HUES64 (cell line): ENCODE data around the gene ARHGEF12.

Experiments
- H3K27ac ChIP-seq: 2 replicates; pipeline ENCODE4 v1.7.0; 2013; ENCODE audit warnings: low read depth, low read length, inconsistent platforms
- H3K27me3 ChIP-seq: 2 replicates; pipeline ENCODE4 v1.6.1; 2013; ENCODE audit warnings: mild to moderate bottlenecking, low read length; ENCODE audit not compliant: insufficient read depth
- H3K36me3 ChIP-seq: 2 replicates; pipeline ENCODE4 v1.6.1; 2013; ENCODE audit warnings: mild to moderate bottlenecking, low read length; ENCODE audit not compliant: insufficient read depth
- H3K4me1 ChIP-seq: 2 replicates; pipeline ENCODE4 v1.6.1; 2013; ENCODE audit warnings: mild to moderate bottlenecking, low read length, moderate library complexity; ENCODE audit not compliant: insufficient read depth
- H3K4me3 ChIP-seq: 2 replicates; pipeline ENCODE4 v1.5.1; 2013; ENCODE audit warnings: mild to moderate bottlenecking, low read length, moderate library complexity
- H3K9ac ChIP-seq: 2 replicates; pipeline ENCODE4 v1.6.1; 2013; ENCODE audit warnings: mild to moderate bottlenecking, low read depth, low read length
- H3K9me3 ChIP-seq: 2 replicates; pipeline ENCODE4 v1.6.1; 2013; ENCODE audit warnings: low read depth, low read length; ENCODE audit not compliant: insufficient read depth
- WGBS: fragments of 150-250, 120-280 bp; methylation state at CpG from one replicate; pipeline ENCODE4 v1.1.7; 2013; ENCODE audit warnings: missing lambda C conversion rate; 5-methylcytosine and 5-hydroxymethylcytosine counted together

ARHGEF12 gene

DNA sequence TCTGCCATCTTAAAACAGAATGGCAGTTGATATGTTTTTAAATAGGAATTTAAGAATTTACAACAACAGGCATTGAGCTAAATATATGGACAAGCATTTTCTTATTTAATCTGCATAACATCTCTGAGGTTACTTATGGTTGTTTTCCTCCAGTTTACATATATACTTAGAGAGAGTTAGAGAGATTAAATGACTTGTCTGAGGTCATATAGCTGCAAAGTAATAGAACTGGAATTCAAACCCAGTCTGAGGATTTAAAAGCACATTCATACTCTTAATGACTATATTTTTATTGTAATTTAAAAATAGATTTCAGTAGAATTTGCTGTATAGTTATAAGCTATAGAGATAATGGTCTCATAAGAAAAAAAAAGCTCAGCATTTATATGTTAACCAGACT is 93.9 kb downstream of the ARHGEF12 start:
- H3K4me3 ChIP-seq = no peak overlapping the region
- H3K27ac ChIP-seq = no peak overlapping the region
- H3K4me1 ChIP-seq = no peaks in the 10 kb centered on the region
- H3K9ac ChIP-seq = no peak overlapping the region
- no peaks in the 10 kb centered on the region for H3K9me3 ChIP-seq
- H3K36me3 ChIP-seq = peaks cover 25% of the 10 kb centered on the region
- no peaks in the 10 kb centered on the region for H3K27me3 ChIP-seq

DNA sequence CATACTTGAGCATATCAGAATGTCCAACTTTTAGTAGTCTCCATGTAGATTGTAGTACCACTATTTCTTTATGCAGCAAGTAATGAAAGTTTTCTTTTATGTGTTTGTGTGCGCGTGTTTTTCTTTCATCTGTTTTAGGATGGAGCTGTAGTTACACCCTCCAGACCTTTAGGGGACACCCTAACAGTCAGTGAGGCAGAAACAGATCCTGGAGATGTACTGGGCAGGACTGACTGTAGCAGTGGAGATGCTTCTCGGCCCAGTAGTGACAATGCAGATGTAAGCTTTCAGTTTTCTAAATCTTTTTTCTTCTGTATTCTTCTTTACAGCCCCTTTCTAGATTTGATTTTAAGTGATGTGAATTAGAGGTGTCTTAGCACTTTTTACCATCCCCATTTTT is 95.4 kb downstream of the ARHGEF12 start:
- Histone ChIP-seq H3K27me3 (no peaks in the 10 kb centered on the region), H3K27ac (no peak overlapping the region), H3K4me3 (no peak overlapping the region), H3K36me3 (peaks cover 25% of the 10 kb centered on the region), H3K9ac (no peak overlapping the region), H3K4me1 (no peaks in the 10 kb centered on the region), H3K9me3 (no peaks in the 10 kb centered on the region)
- 93% methylated on average over 3 of the region's 3 CpGs for WGBS

DNA sequence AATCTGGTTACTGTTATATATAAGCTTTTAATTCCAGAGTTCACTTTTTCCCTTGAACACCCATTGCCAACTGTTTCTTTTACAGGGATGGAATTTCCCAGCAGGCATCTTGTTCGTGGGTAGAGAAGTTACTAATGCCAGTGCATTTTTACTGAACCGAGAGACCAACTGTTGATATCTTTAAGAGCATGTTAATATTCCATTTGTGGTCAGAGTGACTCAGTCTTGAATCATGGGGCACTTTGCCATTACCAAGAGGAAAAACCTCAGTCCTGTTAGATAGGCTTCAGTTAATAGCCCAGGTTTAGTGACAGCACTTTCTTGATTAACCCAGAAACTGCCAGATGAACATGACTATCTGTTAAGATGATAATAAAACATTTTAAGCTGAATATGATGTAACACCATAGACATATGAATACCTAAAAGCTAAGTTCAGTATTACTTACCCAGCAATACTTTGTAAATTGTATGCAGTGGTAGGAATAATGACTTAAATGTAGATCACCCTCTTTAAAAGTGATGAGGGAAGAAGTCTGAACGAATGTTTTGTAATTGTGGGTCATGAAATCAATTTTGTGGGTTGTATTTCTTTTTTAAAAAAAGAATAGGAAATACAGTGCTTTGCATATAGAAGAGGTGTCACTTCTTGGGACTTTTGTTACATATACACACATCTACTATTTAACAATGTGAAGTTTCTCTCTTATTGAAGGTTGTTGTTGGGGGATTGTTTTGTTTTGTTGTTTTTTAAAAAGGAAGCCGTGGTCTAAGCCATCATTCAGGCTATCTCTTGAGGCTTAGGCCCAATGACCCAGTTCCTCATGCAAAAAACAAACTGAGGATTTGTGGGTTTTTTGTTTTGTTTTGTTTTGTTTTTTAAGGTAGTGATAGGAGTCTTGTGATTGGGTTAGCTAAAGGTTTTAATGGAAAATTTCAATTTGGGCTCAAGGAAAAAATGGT is 96.1 kb downstream of the ARHGEF12 start:
- Histone ChIP-seq H3K9ac (no peak overlapping the region), H3K9me3 (no peaks in the 10 kb centered on the region), H3K4me3 (no peak overlapping the region), H3K4me1 (no peaks in the 10 kb centered on the region), H3K27ac (no peak overlapping the region), H3K27me3 (no peaks in the 10 kb centered on the region), H3K36me3 (peaks cover 29% of the 10 kb centered on the region)
- WGBS = 91% methylated on average over 4 of the region's 4 CpGs

DNA sequence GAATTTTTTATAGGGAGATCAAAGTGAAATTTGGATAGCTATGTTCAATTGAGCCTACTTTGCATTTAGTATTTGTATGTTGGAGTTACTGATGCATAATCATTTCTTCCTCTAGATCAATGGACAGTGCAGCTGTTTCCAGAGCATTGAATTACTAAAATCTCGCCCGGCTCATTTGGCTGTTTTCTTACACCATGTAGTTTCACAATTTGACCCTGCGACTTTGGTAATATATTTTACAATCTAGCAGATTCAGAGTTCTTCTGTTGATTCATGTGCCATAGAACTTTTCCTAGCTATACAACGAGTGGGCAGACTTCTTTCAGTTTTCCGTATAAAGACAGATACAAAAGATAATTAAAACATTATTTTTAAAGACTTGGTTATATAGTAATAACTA is 105.4 kb downstream of the ARHGEF12 start:
- Histone ChIP-seq H3K9ac (no peak overlapping the region), H3K9me3 (no peaks in the 10 kb centered on the region), H3K27me3 (no peaks in the 10 kb centered on the region), H3K27ac (no peak overlapping the region), H3K4me3 (no peak overlapping the region), H3K4me1 (no peaks in the 10 kb centered on the region), H3K36me3 (peaks cover 76% of the 10 kb centered on the region)
- 98% methylated on average over 5 of the region's 5 CpGs for WGBS

DNA sequence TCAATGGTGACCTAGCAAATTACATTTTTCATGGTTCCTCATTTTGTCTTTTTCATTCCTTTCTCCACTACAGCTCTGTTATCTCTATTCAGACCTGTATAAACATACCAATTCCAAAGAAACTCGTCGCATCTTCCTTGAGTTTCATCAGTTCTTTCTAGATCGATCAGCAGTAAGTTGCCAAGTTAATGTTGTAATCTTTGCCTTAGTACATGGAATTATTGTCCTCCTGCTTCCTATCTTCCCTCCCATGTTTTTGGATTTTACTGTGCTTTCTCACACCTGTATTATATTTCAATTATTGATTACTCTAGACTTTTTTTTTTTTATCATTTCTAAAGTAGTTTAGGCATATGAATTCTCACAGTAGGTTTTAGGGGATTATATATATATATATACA is 105.8 kb downstream of the ARHGEF12 start:
- Histone ChIP-seq H3K36me3 (peaks cover 80% of the 10 kb centered on the region), H3K27ac (no peak overlapping the region), H3K9ac (no peak overlapping the region), H3K4me3 (no peak overlapping the region), H3K4me1 (no peaks in the 10 kb centered on the region), H3K9me3 (no peaks in the 10 kb centered on the region), H3K27me3 (no peaks in the 10 kb centered on the region)
- WGBS = 99% methylated on average over 3 of the region's 3 CpGs

DNA sequence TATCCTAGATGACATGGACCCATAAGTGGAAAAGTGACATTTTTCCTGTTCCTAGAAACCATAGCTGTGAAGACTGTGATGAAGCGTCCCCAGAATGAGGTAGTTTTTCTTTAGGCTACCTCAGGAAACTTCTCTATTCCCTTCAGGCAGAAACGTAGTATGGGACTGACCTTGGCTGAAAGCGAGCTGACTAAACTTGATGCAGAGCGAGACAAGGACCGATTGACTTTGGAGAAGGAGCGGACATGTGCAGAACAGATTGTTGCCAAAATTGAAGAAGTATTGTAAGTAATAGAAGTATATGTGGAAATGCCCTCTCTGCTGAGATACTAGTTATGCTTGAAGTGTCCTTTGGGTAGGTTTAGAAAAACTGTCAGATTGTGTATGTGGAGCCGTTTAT is 110.6 kb downstream of the ARHGEF12 start:
- WGBS = 97% methylated on average over 7 of the region's 7 CpGs
- Histone ChIP-seq H3K4me3 (no peak overlapping the region), H3K4me1 (no peaks in the 10 kb centered on the region; the same call in 1 of the 2 replicates), H3K27me3 (no peaks in the 10 kb centered on the region), H3K27ac (no peak overlapping the region), H3K9me3 (no peaks in the 10 kb centered on the region), H3K36me3 (peaks cover 87% of the 10 kb centered on the region), H3K9ac (no peak overlapping the region)

DNA sequence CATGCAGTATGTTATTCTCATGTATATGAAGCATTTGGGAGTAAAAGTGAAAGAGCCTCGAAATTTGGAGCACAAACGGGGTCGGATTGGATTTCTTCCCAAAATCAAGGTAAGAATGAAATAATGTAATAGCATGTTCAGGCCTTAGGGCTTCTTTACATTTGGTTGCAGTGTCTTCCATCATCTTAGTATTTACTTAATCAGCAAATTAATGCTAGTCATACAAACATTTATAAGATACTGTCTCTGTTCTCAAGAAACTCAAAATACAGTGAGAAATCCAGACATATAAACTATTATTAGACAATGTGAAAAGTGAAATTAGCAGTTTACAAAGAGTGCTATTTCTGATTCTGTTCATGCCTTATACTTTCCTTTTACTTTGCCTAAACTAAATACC is 112.0 kb downstream of the ARHGEF12 start:
- WGBS = 90% methylated on average over 3 of the region's 3 CpGs
- Histone ChIP-seq H3K27me3 (no peaks in the 10 kb centered on the region), H3K4me1 (no peaks in the 10 kb centered on the region; the same call in 1 of the 2 replicates), H3K36me3 (peaks cover 88% of the 10 kb centered on the region), H3K9ac (no peak overlapping the region), H3K9me3 (no peaks in the 10 kb centered on the region), H3K27ac (no peak overlapping the region), H3K4me3 (no peak overlapping the region)

DNA sequence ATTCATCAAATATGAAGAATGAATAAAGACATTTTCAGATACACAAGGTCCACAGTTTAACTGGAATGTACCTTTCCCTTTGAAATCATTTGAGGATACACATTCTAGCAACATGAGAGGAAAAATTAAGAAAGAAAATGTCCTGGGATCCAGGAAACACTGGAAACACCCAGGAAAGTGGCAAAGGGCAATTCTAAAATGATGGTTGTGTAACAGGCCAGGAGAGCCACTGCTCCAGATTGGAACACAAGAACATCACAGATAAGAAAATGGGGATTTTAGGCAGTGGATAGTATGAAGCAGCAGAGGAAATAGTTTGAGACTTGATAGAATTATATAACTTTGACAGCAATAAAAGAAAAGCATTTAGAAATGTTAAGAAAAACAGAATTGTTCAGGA is 119.3 kb downstream of the ARHGEF12 start:
- no peak overlapping the region for H3K27ac ChIP-seq
- H3K9ac ChIP-seq = no peak overlapping the region
- no peaks in the 10 kb centered on the region for H3K27me3 ChIP-seq
- no peak overlapping the region for H3K4me3 ChIP-seq
- peaks cover 92% of the 10 kb centered on the region for H3K36me3 ChIP-seq
- H3K4me1 ChIP-seq = no peaks in the 10 kb centered on the region
- no peaks in the 10 kb centered on the region for H3K9me3 ChIP-seq

DNA sequence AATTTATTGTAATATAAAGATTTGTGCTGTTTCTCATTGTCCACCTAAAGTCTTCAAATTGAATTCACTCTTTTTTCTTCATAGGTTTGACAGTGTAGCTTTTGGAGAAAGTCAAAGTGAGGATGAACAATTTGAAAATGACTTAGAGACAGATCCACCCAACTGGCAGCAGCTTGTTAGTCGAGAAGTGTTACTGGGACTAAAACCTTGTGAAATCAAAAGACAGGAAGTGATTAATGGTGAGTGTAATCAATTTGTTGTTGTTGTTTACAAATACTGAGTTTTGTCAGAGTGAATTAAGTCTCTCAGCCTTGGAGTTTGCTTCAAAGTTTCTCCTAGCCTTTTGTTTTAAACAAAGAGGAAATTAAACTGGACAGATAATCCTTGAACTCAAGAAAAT is 121.8 kb downstream of the ARHGEF12 start:
- 81% methylated on average over 1 of the region's 1 CpG for WGBS
- Histone ChIP-seq H3K9me3 (no peaks in the 10 kb centered on the region), H3K27me3 (no peaks in the 10 kb centered on the region), H3K4me3 (no peak overlapping the region), H3K36me3 (peaks cover 98% of the 10 kb centered on the region), H3K27ac (no peak overlapping the region), H3K4me1 (no peaks in the 10 kb centered on the region), H3K9ac (no peak overlapping the region)

DNA sequence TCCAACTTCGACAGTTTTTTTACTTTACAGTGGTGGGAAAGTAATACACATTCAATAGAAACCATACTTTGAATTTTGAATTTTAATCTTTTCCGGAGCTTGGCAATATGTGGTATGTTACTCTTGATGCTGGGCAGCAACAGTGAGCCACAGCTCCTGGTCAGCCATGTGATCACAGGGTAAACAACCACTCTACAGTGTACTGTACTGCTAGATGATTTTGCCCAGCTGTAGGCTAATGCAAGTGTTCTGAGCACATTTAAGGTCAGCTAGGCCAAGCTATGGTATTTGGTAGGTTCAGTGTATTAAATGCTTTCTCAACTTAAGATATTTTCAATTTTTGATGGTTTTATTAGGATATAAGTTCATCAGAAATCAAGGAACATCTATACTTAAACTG is 126.6 kb downstream of the ARHGEF12 start:
- WGBS = 100% methylated on average over 1 of the region's 2 CpGs
- no peaks in the 10 kb centered on the region for H3K4me1 ChIP-seq
- no peak overlapping the region for H3K27ac ChIP-seq
- peaks cover 85% of the 10 kb centered on the region for H3K36me3 ChIP-seq
- no peaks in the 10 kb centered on the region for H3K27me3 ChIP-seq
- H3K4me3 ChIP-seq = no peak overlapping the region
- H3K9ac ChIP-seq = no peak overlapping the region
- H3K9me3 ChIP-seq = no peaks in the 10 kb centered on the region

DNA sequence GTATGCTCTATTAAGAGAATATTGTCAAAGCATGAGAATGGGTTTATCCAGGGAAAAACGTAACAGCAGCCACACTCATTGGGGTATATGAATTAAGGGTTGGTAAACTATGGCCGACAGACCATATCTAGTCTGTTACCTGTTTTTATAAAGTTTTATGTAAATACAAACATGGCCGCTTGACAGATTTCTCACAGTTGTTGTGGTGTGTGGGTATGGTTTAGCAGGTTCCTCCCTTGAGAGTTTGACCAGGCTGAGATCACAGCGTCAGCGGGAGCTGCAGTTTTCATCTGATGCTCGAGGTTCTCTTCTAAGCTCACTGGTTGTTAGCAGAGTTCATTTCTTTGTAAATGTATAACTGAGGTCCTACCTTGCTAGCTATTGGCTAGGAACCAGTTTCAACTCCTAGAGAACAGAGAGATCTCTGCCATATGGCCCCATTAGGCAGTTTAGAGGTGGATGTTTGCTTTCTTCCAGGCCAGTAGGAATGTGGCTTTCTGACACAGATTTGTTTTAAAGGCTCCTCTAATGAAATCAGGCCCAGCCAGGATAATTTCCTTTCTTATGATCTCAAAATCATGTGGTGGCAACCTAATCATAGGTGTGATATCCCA is 129.8 kb downstream of the ARHGEF12 start:
- H3K9ac ChIP-seq = no peak overlapping the region
- H3K4me1 ChIP-seq = no peaks in the 10 kb centered on the region
- no peaks in the 10 kb centered on the region for H3K9me3 ChIP-seq
- no peak overlapping the region for H3K4me3 ChIP-seq
- no peak overlapping the region for H3K27ac ChIP-seq
- 92% methylated on average over 6 of the region's 6 CpGs for WGBS
- no peaks in the 10 kb centered on the region for H3K27me3 ChIP-seq
- H3K36me3 ChIP-seq = peaks cover 81% of the 10 kb centered on the region
